Thyroid gland (tissue), 4 donors: ENCODE results near the gene BTN1A1.

Source experiments
- CTCF ChIP-seq, 6 experiments: fragments of 200-600 bp in 3 of 6; fragments of 450-650 bp in 3 of 6; sonication (generic) in 3 of 6; IDR thresholded peaks; one replicate each; pipeline ENCODE4 v1.5.1; 2016 to 2019; ENCODE audit warnings: antibody characterized with exemption in 6 of 6, mild to moderate bottlenecking in 2 of 6, inconsistent platforms in 1 of 6, moderate library complexity in 1 of 6
- POLR2A ChIP-seq, 2 donors: fragments of 450-650 bp; IDR thresholded peaks; one replicate each; pipeline ENCODE4 v1.6.1; 2017; ENCODE audit warnings: antibody characterized with exemption in 2 of 2, mild to moderate bottlenecking in 2 of 2, moderate library complexity in 1 of 2

GRCh38 chr6:26473429-26473757, 26.7 kb upstream of the BTN1A1 start:
- TF ChIP-seq POLR2A (IDR thresholded peaks at IDR 0.05) (no peak), CTCF (IDR thresholded peaks at IDR 0.05) (no peak)
